RPMI7951 (cell line): ENCODE measurements around the gene RGS3. TPM values are rescaled to one million over a fixed set of nuclear protein-coding genes. Genes with fewer than 3 reads are reported as not detected.
A peak's percentile ranks its signal among the peaks of the same experiment; 100 is the strongest.
"Not testable (repeated sequence)": the region's sequence is repeated elsewhere in the genome, so short reads cannot be mapped to it uniquely, and the experiment has no call there.

ENCODE experiments used
- DNase-seq: peaks from one replicate; pipeline ENCODE4 v3.0.0-alpha.2; 2012; ENCODE audit warnings: low read depth
- total RNA-seq: library from RNA; depleted of rRNA; stranded (reverse); fragments of >200 nt; shearing (Covaris generic); gene quantifications from 2 replicates; pipeline ENCODE4 v1.2.3, GENCODE V29; 2014; rRNA removed

The RGS3 gene
- 168 and 200 TPM in 2 replicates for total RNA-seq

DNA sequence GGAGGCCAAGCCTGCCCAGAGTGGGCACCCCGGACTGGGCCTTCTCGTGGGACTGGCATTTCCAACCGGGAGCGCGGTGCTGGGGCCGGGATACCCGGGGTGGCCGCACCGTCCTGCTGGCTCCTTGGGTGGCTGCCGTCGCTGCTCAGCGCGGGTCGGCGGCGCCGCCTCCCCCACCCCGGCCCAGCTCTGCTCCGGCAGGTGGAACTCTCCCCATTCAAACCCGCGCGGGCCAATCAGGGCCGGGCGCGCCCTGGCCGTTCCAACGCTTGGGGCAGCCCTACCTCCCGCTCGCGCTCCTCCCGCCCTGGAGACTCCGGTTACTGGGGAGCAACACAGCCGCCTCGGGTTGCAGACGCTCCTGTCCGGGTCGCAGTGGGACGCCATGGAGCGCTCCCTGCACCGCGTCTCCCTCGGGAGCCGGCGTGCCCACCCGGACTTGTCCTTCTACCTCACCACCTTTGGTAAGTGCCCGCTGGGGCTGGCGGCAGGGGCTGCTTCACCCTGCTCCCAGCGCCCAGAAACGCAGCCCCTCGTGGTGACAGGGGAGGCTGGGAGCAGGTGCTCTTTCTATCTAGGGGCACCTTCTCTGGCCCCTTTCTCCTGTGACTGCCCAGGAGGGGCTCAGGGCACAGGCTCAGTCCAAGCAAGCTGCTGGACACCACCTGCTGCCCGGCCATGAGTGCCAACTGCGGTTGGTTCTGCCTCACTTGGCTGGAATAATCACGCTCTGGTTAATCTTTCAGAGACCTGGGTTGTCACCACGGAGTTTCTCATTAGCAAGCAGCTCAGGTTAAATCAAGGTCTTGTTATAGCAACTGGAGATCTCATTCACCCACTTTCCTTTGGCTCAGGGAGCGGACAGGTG lies at the start of gene RGS3:
RGS3 (plus strand) TSS at position 310 of the 868 bp plus-strand sequence; CDS start at position 386, 76 bp downstream.
- DNase-seq = no peak

DNA sequence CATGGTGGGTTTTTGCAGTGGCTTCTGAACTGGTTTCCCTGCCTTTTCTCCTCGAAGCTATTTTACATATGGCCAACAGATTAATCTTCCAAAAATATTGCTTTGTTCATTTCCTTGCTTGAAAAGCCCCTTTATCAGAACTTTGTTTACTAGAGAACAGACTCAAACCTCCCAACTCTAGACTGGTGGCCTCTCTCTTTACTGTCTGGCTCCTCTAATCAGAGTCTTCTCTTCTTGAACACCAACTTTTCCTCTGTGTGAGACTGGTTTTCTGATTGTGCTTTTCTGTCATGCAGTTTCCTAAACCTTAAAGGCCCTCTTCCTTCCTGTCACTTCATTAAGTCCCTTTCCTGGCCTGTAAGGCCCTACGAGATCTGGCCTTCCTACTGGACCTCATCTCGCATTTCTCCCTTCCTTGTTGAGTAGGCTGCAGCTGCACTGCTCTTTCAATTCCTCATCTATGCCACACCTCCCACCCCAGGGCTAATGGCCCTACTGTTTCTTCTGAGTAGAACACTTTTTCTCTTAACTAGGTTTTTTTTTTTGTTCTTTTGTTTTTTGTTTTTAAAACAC lies 47.3 kb upstream of the RGS3 start:
- no peak for DNase-seq

DNA sequence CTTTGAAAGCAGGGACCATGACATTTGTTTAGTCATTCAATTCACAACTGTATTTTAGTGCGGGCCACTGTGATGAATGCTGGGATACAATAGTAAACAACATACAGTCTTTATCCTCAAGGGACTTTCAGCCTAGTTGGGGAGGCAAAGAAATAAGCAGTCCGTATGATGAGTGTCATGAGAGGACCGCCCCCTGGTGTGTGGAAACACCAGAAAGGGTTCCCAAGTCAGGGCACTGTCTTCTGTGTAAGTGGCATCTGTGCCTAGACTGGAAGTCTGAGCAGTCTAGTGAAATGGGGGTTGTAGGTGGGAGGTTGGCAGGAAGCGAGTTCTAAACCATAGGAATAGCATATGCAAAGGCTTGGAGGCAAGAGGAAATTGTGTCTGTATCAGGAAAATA lies 46.2 kb upstream of the RGS3 start:
- no peak for DNase-seq

DNA sequence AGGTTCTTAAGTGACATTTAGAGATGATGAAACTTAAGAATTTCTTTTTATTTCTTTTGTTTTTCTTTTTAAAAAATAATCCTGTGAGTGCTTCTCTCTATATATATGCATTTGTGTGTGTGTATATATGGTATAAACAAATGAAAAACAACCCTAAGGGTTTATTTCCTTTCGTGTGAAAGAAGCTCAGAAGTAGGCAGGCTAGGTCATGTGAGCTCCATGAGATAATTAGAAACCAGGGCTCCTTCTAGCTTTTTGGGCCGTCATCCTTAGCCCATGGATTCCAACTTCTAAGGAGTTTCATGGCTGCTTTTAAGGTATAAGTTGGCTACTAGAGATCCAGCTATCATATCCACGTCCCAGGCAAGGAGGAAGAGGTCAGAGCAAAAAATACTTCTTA lies 41.8 kb upstream of the RGS3 start:
- no peak for DNase-seq

DNA sequence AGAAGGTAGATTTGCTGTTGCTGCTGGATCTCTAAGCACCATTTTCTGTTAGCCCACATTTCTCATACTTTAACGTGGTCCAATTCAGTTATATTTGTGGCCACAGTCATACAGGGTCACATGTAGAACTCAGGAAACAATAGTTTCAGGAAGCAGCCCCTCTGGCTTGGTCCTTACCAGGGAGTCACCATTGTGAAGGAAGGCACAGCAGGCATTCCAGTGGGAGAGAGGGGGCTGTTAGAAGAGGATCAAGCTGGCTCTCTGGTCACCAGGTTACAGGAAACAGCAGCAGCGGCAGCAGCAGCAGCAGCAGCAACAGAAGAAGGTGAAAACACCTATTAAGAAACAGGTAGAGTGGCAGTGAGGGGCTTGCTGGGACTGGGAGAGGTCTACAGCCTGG lies 38.5 kb upstream of the RGS3 start:
- DNase-seq = no peak

DNA sequence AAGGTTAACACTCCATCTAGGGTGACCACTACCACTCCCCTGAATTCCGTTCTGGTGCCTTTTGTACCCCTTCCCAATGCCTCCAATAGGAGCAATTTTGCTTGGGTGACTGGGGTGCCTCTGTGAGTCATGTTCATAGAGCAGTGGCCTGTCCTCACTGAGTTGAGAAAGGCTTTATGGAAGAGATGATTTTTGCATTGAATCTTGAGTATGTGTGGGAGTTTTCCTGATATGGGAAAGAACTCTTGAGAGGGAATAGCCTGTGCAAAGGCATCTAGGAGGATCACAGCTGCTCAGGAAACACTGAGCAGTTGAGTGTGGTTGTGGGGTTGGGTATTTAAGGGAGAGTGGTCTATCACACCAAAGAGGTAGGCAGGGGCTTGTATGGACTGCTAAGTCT lies 36.8 kb upstream of the RGS3 start:
- no peak for DNase-seq

DNA sequence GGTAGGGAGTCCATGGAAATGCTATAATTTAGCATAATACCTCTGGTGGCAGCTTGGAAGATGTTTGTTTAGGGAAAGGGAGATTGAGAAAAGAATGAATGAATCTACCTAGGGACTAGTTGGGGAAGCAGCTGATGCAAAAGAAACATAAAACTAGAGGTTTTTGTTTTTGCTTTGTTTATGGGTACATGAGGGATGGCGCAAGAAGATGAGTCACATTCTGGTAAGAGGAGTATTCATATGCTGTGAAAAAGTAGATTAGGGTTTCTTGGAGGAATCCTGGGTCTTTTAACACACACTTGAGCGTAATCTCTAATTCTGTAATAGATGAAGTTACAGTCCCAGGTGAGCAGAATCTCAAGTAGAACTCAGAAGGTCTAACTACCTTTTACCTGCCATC lies 35.9 kb upstream of the RGS3 start:
- no peak for DNase-seq

DNA sequence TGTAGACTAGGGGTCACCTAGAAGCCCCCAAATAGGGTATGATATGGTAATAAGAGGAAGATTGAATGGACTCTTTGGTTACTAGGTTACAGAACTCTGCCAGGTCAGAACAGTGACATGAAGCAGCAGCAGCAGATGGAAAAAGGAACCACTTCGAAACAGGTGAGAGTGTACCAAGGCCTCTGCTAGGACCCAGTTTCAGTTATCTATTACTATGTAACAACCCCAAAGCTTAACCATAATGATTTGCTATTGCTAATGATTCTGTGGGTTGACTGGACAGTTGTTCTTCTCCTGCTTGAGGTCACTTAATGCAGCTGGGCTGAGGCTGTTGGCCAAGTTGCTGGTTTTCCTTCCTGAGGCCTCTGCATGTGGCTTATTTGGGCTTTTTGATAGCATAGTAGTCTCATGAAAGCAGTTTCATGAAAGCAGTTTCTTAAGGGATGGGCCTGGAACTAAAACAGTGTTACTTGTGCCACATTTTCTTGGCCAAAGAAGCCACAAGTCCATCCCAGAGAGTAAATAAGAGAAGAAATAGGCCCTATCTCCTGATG lies 35.4 kb upstream of the RGS3 start:
- no peak for DNase-seq

DNA sequence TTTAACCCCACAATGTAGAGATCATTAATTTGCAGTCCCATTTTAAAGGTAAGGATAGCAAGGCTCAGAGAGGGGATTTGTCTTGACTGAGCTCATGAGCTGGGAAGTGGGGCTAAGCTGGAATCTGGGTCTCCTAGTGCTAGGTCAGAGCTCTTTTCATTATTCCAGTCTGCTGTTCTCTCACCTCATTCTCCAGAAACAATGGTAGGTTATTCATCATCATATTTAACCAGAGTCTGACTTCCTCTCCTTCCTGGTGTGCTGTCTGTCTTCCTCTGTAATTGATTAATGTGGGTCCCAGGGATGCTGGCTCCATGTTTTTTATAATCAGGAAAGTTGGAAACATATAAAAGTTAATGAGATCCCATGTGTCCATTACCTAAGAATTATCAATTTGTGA lies 32.3 kb upstream of the RGS3 start:
- DNase-seq = no peak

DNA sequence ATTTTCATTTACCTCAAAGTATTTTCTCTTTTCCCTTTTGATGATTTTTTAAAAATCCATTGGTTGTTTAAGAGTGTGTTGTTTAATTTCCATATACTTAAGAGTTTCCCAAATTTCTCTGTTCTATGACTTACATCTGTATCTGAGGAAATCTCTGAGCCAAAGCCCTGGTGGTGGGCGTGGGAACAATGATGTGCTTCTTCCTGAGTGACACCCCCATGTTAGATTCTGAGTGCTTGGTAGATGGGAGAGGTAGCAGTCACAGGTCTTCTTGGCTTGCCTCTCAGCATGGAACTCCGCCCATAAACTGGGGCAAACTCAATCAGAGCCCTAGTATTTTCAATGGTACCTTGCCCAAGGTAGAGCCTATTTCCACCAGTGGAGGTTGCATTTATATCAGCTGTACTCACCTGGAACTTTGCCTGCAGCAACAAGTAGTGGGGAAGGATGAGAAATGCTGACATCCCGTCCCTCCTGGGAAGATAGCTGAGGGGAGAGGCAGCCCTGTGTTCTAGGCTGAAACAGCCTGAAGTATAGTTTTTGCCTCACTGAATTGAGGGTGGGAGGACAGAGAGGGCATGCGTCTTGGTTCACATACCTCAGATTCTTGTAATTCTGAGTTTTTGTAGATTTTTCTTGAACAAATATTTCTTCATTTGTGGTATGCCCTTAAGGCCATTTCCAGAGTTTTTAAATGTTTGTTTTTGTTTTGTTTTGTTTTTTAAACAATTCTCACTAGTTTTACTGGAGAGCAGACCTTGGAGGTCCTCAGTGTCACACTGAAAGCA lies 26.6 kb upstream of the RGS3 start:
- DNase-seq = no peak

DNA sequence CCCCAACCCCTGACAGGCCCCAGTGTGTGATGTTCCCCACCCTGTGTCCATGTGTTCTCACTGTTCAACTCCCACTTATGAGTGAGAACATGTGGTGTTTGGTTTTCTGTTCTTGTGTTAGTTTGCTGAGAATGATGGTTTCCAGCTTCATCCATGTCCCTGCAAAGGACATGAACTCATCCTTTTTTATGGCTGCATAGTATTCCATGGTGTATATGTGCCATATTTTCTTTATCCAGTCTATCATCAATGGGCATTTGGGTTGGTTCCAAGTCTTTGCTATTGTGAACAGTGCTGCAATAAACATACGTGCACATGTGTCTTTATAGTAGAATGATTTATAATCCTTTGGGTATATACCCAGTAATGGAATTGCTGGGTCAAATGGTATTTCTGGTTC lies 25.8 kb upstream of the RGS3 start:
- DNase-seq = not testable (repeated sequence)

DNA sequence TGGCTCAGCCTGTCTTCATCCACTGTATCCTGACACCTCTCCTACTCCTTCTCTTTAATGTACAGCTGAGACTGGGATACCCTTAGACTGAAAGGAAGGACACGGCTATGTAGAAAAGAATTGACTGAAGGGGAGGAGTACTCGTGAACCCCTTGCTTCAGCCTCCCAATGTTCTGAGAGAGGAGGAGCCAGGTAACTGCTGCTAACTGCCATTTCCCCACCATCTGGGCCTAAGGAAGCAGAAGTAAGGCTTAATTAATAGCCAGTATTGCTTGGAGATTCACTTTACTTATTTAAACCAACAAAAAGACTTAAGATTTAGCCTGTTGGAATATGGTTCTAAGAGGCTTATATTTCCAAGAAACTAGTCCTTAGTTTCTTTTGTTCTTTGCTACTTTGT lies 18.8 kb upstream of the RGS3 start:
- DNase-seq = no peak

DNA sequence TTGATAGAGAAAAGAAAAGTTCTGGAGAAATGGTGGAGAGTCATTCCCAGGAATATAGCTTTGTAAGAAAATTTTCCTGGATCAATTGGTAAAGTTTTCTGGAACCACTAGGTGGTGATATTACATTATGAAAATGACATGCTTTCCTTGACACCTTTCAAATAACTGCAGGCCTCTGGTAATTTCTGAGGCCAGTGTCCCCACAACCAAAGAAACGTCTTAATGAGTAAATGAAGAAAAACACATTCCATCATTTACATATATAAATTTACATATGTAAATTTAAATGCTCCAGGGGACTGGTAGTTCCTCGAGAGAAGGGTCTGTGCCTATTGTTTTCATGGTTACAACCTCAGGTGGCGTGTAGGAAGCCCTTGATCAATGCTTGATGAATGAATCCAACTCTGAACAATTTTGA lies 17.2 kb upstream of the RGS3 start:
- peak; percentile 59 for DNase-seq

DNA sequence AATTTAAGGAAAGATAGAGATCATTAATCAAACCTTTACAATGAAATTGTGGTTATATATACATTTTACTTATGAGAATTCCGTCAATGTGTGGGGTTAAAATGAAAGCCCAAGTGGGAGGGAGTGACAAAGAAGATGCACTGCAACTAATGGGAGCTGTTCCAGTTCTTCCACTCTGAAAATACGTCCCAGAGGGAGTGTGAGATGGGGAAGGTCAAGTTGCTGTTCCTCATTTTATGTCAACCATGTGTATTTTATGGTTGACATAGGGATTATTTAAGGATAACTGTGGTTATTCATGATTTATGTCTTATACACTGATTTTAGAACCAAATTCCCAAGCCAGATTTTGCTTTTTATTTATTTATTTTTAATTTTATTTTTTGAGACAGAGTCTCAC lies 14.2 kb upstream of the RGS3 start:
- no peak for DNase-seq

DNA sequence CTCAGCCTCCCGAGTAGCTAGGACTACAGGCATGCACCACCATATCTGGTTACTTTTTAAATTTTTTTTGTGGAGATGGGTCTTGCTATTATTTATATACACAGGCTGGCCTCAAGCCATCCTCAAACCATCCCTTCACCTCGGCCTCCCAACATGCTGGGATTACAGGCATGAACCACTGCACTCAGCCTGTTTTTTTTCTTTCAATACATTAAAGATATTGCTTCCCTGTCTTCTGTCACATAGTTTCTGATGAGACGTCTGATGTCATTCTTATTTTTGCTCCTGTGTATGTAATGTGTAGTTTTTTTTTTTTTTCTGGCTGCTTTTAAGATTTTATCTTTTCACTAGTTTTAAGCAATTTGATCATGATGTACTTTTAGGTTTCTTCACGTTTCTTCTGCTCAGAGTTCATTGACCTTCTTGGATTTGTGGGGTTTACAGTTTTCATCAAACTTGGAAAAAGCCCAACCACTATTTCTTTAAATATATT lies 11.4 kb upstream of the RGS3 start:
- DNase-seq = no peak

DNA sequence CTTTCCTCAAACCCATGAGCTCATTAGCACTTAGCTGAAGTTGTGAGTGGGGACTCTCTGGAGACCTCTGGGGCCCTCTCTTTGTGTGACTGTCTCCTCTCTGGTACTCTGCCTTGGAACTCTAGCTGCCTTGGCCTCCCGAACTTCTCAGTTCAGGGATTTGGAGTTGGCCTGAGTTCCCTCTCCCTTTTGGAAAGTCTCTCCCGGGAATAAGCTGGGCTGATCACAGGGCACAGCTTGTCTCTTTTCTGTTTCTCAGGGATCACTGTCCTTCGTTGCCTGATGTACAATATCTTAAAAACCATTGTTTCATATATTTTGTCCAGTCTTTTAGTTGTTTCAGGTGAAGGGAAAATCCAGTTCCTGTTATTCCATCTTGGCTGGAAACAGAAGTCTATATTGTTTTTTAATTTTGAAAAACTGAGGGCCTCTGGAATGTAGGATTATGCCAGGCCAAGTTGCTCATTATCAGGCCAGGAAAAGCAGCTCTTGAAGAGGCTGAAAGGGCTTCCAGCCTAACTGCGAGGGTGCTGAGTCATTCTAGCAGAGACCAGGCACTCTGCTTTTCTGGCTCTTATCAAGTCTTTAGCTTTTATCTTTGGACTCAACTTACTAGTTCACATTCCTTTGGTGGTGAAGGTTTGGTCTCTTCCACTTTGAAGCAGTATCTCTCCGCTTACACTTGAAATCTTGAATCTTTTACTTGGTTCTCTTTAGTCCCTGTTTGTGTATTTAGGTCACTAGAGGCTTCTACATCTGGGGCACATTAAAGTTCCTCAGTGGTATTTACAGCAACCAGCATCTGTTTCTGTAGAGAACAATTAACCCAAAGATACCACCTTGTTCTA lies 8.4 kb upstream of the RGS3 start:
- peak; percentile 87 for DNase-seq

DNA sequence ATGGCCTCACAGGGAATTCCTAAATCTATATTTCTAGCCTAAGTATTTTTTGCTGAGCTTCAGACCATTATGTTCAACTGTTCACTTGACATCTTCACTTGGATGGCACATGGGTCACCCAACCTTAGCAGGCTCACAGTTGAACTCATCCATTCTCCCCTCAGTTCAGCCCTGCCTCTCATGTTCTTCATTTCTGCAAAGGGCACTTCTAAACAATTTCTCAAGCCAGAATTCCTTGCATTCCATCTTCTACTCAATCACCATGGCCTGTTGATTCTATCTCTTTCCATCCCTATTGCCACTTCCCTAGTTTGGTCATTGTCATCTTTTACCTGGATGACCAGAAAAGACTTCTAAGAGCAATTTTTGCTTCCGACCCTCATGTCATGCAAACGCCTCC lies 7.3 kb upstream of the RGS3 start:
- peak; percentile 12 for DNase-seq

DNA sequence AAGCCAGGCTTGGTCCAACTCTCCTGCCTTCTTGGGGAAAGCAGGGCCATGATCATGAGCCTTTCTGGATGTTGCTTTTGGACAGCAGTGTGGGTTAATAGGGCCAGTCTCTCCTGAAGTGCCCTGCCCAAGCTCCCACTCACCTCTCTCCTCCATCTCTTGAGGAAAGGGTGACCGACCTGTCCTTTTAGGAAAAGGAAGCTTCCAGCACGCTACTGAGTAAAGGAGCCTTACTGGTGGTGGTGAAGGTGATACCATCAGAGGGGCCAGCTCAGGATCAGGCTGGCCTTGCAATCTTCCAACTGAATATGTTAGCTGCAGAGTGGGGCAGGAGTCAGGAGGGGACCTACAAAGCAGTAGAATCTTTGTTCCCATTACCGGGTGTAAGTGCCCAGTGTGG lies 2.2 kb upstream of the RGS3 start:
- no peak for DNase-seq

DNA sequence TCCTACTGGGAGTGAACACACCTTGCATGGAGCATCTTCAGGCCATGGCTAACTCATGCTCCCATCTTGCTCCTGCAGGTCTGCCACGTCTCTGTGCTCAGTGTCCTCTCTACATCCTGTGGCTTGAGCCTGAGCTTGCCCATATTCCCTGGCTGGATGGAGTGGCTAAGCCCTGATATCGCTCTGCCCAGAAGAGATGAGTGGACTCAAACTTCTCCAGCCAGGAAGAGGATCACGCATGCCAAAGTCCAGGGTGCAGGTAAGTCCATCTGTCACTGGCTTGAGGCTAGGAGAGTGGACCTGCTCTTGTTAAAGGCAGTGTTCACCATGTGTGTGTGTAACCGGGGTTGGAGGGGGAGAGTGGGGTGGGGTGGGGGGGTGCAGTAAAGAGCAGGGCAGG lies 1.6 kb upstream of the RGS3 start:
- DNase-seq = no peak

DNA sequence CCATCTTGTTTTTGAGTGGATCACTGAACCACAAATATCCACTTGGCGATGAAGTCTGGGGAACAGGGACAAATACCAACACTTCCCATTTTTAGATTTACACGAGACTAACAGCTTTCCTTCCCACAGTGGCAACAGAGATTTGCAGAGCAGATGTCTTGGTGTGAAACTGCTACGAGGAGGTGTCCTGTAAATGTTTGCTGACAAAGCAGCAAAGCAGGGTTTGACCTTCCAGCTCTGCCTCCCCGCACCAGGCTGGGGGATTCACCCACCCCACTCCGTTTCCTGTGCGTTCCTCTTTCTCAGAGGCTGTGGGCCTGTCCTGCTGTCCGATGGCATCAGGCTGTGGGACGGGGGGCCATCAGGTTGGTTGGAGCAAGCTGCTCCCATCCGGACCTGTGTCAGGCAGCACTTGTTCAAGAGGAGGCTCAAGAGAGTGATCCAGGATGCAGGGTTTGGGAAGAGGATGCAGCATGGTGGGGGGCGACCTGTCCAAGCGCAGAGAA lies 693 bp upstream of the RGS3 start:
- DNase-seq = no peak

DNA sequence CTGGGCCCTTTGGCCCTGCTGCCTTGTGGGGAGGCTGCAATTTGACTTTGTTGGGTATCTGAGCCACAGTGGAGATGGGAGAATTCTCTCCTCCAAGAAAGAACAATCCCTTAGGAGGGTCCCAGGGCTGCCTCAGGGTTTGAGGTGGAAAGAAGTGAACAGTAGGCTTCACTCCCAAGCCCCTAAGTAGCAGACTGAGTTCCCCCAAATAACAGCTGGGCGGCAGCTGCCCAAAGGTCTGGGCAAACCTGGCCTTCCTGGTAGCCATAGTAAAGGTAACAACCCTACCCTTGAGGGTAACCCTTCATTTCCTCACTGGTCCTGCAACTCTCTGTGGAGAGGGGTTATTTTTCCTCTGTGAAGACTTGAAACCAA lies 746 bp downstream of the RGS3 start:
- DNase-seq = no peak
